ENCODE measurements around the gene DIO3.

DNA sequence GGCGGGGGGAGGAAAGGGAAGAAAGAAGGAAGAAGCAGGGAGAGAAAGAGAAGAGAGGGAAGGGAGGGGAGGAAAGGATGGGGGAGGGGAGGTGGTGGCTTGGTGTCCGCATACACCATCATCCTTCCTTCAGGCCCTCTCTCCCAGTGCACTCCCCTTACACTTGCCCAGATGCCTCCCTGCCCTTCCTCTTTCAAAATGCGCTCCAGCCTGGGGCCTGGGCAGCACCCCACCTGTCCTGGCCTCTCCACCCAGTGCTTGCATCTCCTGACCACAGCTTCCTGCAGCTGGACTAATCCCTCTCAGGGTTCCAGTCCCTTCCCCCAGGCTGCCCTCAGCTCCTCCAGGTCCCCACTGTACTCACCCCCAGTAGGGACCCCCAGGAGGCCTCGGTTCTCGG, 12.6 kb upstream of the DIO3 start:
- TF ChIP-seq ZNF12 (CRISPR knock-in tag; IDR thresholded peaks at IDR 0.05) (no peak), ZSCAN5A (CRISPR knock-in tag; IDR thresholded peaks at IDR 0.05; ENCODE audit: borderline replicate concordance) (no peak), PTBP1 (IDR thresholded peaks at IDR 0.05; ENCODE audit: low read depth, low read length, poor library complexity, severe bottlenecking) (no peak), KDM6A (CRISPR knock-in tag; IDR thresholded peaks at IDR 0.05; ENCODE audit: low read depth) (no peak), REST (IDR thresholded peaks at IDR 0.05; ENCODE audit: borderline replicate concordance in 1 of 2, low read depth in 1 of 2, low read length in 2 of 2) (no peak), ZMYM2 (CRISPR knock-in tag; IDR thresholded peaks at IDR 0.05) (no peak)
- TF ChIP-seq, protein P1, sequence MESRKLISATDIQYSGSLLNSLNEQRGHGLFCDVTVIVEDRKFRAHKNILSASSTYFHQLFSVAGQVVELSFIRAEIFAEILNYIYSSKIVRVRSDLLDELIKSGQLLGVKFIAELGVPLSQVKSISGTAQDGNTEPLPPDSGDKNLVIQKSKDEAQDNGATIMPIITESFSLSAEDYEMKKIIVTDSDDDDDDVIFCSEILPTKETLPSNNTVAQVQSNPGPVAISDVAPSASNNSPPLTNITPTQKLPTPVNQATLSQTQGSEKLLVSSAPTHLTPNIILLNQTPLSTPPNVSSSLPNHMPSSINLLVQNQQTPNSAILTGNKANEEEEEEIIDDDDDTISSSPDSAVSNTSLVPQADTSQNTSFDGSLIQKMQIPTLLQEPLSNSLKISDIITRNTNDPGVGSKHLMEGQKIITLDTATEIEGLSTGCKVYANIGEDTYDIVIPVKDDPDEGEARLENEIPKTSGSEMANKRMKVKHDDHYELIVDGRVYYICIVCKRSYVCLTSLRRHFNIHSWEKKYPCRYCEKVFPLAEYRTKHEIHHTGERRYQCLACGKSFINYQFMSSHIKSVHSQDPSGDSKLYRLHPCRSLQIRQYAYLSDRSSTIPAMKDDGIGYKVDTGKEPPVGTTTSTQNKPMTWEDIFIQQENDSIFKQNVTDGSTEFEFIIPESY (CRISPR knock-in tag; IDR thresholded peaks at IDR 0.05) = no peak
- TF ChIP-seq, protein P2, sequence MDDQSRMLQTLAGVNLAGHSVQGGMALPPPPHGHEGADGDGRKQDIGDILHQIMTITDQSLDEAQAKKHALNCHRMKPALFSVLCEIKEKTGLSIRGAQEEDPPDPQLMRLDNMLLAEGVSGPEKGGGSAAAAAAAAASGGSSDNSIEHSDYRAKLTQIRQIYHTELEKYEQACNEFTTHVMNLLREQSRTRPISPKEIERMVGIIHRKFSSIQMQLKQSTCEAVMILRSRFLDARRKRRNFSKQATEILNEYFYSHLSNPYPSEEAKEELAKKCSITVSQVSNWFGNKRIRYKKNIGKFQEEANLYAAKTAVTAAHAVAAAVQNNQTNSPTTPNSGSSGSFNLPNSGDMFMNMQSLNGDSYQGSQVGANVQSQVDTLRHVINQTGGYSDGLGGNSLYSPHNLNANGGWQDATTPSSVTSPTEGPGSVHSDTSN (CRISPR knock-in tag; IDR thresholded peaks at IDR 0.05; ENCODE audit: borderline replicate concordance) = no peak
